Gastroesophageal sphincter (tissue), 4 donors: ENCODE data around the gene HLA-DPA1. TPM values are rescaled to one million over a fixed set of nuclear protein-coding genes. Genes with fewer than 3 reads are reported as not detected.
"Not testable (repeated sequence)": the region's sequence is repeated elsewhere in the genome, so short reads cannot be mapped to it uniquely, and the experiment has no call there.

Source experiments
- ATAC-seq: fragments of 150-250 bp; one replicate; pipeline ENCODE4 v1.9.1; 2016; ENCODE audit warnings: mild to moderate bottlenecking, moderate library complexity
- H3K27ac ChIP-seq, 4 donors: fragments of 200-600 bp; sonication (generic) in 3 of 4; 1 replicate in 3 of 4; 2 replicates in 1 of 4; pipeline ENCODE4 v1.5.1; 2016 to 2019
- H3K27me3 ChIP-seq: fragments of 200-600 bp; sonication (generic); one replicate; pipeline ENCODE4 v1.5.1; 2019
- H3K36me3 ChIP-seq, 2 donors: fragments of 200-600 bp; sonication (generic); one replicate each; pipeline ENCODE4 v1.5.1; 2019; ENCODE audit warnings: control low read depth in 1 of 2
- H3K4me1 ChIP-seq, 3 donors: fragments of 200-600 bp; sonication (generic); 1 replicate in 2 of 3; 2 replicates in 1 of 3; pipeline ENCODE4 v1.5.1; 2016 to 2019; ENCODE audit warnings: control low read depth in 2 of 3
- H3K4me3 ChIP-seq, 2 donors: fragments of 200-600 bp; sonication (generic); one replicate each; pipeline ENCODE4 v1.5.1; 2019; ENCODE audit warnings: mild to moderate bottlenecking in 1 of 2, moderate library complexity in 1 of 2
- H3K9me3 ChIP-seq, 3 donors: fragments of 200-600 bp; sonication (generic); one replicate each; pipeline ENCODE4 v1.5.1; 2017 to 2019; ENCODE audit warnings: control low read depth in 2 of 3
- CTCF ChIP-seq, 4 experiments: fragments of 200-600 bp in 2 of 4; fragments of 450-650 bp in 2 of 4; sonication (generic) in 1 of 4; IDR thresholded peaks; one replicate each; pipeline ENCODE4 v1.5.1; 2017 to 2019; ENCODE audit warnings: antibody characterized with exemption in 4 of 4, mild to moderate bottlenecking in 2 of 4, moderate library complexity in 2 of 4
- EP300 ChIP-seq: sonication (generic); formaldehyde crosslinking; IDR thresholded peaks from one replicate; pipeline ENCODE4 v1.6.1; 2017; ENCODE audit warnings: antibody characterized with exemption, mild to moderate bottlenecking
- POLR2A ChIP-seq, 2 donors: fragments of 450-650 bp; IDR thresholded peaks; one replicate each; pipeline ENCODE4 v1.6.1; 2017; ENCODE audit warnings: antibody characterized with exemption in 2 of 2, mild to moderate bottlenecking in 2 of 2, moderate library complexity in 1 of 2
- POLR2AphosphoS5 ChIP-seq: sonication (generic); formaldehyde crosslinking; IDR thresholded peaks from one replicate; pipeline ENCODE4 v1.6.1; 2017; ENCODE audit warnings: antibody characterized with exemption
- WGBS, 2 donors: methylation state at CpG; one replicate each; pipeline ENCODE4 v1.1.5; 2018; ENCODE audit warnings: low coverage in 1 of 2; 5-methylcytosine and 5-hydroxymethylcytosine counted together
- total RNA-seq, 4 donors: library from RNA; depleted of rRNA; stranded (reverse); fragments of >200 nt; gene quantifications; one replicate each; pipeline ENCODE4 v1.1.0, GENCODE V29; 2016

Gene HLA-DPA1
- total RNA-seq, 4 donors from 2014 or later = 20.2 to 125 (median 45.4) TPM

- no peaks in the 10 kb centered on the region for H3K9me3 ChIP-seq
- H3K4me3 ChIP-seq = no peak overlapping the region
- H3K4me1 ChIP-seq = no peaks in the 10 kb centered on the region
- no peaks in the 10 kb centered on the region for H3K27me3 ChIP-seq
- H3K27ac ChIP-seq = no peak overlapping the region
- ATAC-seq = no peak
- peaks cover 0 to 28% of the 10 kb centered on the region in 2 donors for H3K36me3 ChIP-seq
- TF ChIP-seq EP300 = no peak
- TF ChIP-seq POLR2A (IDR thresholded peaks at IDR 0.05) = no peak
- TF ChIP-seq CTCF (IDR thresholded peaks at IDR 0.05) = no peak
- no peak for TF ChIP-seq POLR2AphosphoS5
- 83 to 92% methylated on average over 2 to 3 of the region's 3 CpGs for WGBS, 2 donors
These were observed 6.4 kb downstream of the HLA-DPA1 start for GRCh38 chr6:33066917-33067521.

- peak overlapping the region in 1 of 4 donors; percentile 15 for H3K27ac ChIP-seq
- TF ChIP-seq POLR2AphosphoS5 (no peak), EP300 (no peak), CTCF (IDR thresholded peaks at IDR 0.05) (no peak)
- peaks cover 0 to 28% of the 10 kb centered on the region in 2 donors for H3K36me3 ChIP-seq
- 90 to 100% methylated on average over 1 to 3 of the region's 4 CpGs for WGBS, 2 donors
- ATAC-seq = no peak
- H3K27me3 ChIP-seq = no peaks in the 10 kb centered on the region
- no peaks in the 10 kb centered on the region for H3K9me3 ChIP-seq
- H3K4me3 ChIP-seq = no peak overlapping the region
- no peaks in the 10 kb centered on the region for H3K4me1 ChIP-seq
These were observed 8.1 kb downstream of the HLA-DPA1 start for GRCh38 chr6:33065312-33065711.

- Histone ChIP-seq H3K4me3 (no peak overlapping the region), H3K27ac (peak overlapping the region in 1 of 4 donors; percentile 15), H3K36me3 (peaks cover 0 to 28% of the 10 kb centered on the region in 2 donors), H3K4me1 (no peaks in the 10 kb centered on the region), H3K27me3 (no peaks in the 10 kb centered on the region), H3K9me3 (no peaks in the 10 kb centered on the region)
- WGBS, 2 donors = 54 to 60% methylated on average over 3 to 4 of the region's 4 CpGs
- no peak for TF ChIP-seq CTCF (IDR thresholded peaks at IDR 0.05)
- TF ChIP-seq POLR2A (IDR thresholded peaks at IDR 0.05) = no peak
- no peak for ATAC-seq
These were observed 8.7 kb downstream of the HLA-DPA1 start for GRCh38 chr6:33064723-33065122.

GRCh38 chr6:33063435-33063834 is 10.0 kb downstream of the HLA-DPA1 start:
- H3K4me1 ChIP-seq, H3K27me3 ChIP-seq, ATAC-seq, H3K27ac ChIP-seq, H3K4me3 ChIP-seq, H3K9me3 ChIP-seq: not testable (repeated sequence)
- WGBS, 2 donors = 75 to 78% methylated on average over 4 to 5 of the region's 5 CpGs
- peaks cover 0 to 18% of the 10 kb centered on the region in 2 donors for H3K36me3 ChIP-seq

- H3K27ac ChIP-seq = no peak overlapping the region
- peaks cover 0 to 4% of the 10 kb centered on the region in 2 donors for H3K36me3 ChIP-seq
- no peak for ATAC-seq
- no peaks in the 10 kb centered on the region for H3K27me3 ChIP-seq
- no peaks in the 10 kb centered on the region for H3K4me1 ChIP-seq
- H3K9me3 ChIP-seq = no peaks in the 10 kb centered on the region
- TF ChIP-seq EP300 (no peak), POLR2AphosphoS5 (no peak), POLR2A (IDR thresholded peaks at IDR 0.05) (no peak), CTCF (IDR thresholded peaks at IDR 0.05) (no peak)
- no peak overlapping the region for H3K4me3 ChIP-seq
- WGBS, 2 donors = 81 to 88% methylated on average over 2 of the region's 2 CpGs
These were observed 11.5 kb downstream of the HLA-DPA1 start for GRCh38 chr6:33061987-33062386.
